A549 treated with ZK216348 at 1 μM for 4 hours (cell line): Measurements from ENCODE around the gene KISS1R. TPM values are rescaled to one million over a fixed set of nuclear protein-coding genes. Genes with fewer than 3 reads are reported as not detected.

Source experiments
- total RNA-seq: library from RNA; stranded (reverse); fragments of 200-300 nt; extraction: Qiagen RNA extraction; gene quantifications from 5 replicates; pipeline ENCODE4 v1.2.3, GENCODE V29; 2022; ENCODE audit warnings: low read depth

The KISS1R gene
- total RNA-seq: 0.21 to 0.62 TPM (median 0.42 TPM) in 4 of 5 replicates, not detected in the other

GRCh38 chr19:917323-918151, at the start of gene KISS1R:
KISS1R (plus strand) TSS chr19:917333; CDS start chr19:917503, 170 bp downstream.

GRCh38 chr19:892894-893689, 24.0 kb upstream of the KISS1R start, which contains the start of the genes MED16 and RNU6-9:
MED16 (minus strand) TSS chr19:893187; CDS start chr19:891131, 2,056 bp downstream.
RNU6-9 (plus strand) TSS chr19:893484.

GRCh38 chr19:913080-913748, 3.9 kb upstream of the KISS1R start, which contains the start of gene R3HDM4:
R3HDM4 (minus strand) TSS chr19:913219; CDS start chr19:913157, 62 bp downstream.

GRCh38 chr19:925526-926322, 8.6 kb downstream of the KISS1R start, which contains the start of gene ARID3A:
ARID3A (plus strand) TSS chr19:926035; CDS start chr19:929529, 3,494 bp downstream.

Other genes with a start within 250 kb of the KISS1R start
- gene FSTL3, start 240.9 kb upstream of the KISS1R start, total RNA-seq: 142 to 260 TPM (median 223 TPM) in 5 replicates
- not detected in 5 replicates for gene PRSS57, start 221.9 kb upstream of the KISS1R start, total RNA-seq
- gene PALM, start 208.4 kb upstream of the KISS1R start, total RNA-seq: 9.7 to 17.2 TPM (median 14.3 TPM) in 5 replicates
- 57.6 to 105 TPM (median 93.9 TPM) in 5 replicates for gene MISP, start 166.2 kb upstream of the KISS1R start, total RNA-seq
- 198 to 222 TPM (median 215 TPM) in 5 replicates for gene PTBP1, start 119.9 kb upstream of the KISS1R start, total RNA-seq
- gene PLPPR3, start 95.4 kb upstream of the KISS1R start, total RNA-seq: 1.2 to 7.0 TPM (median 5.6 TPM) in 5 replicates
- 0.26 to 0.27 TPM in 2 of 5 replicates, not detected in the others for gene AZU1, start 89.5 kb upstream of the KISS1R start, total RNA-seq
- 0.24 to 0.64 TPM (median 0.34 TPM) in 3 of 5 replicates, not detected in the others for gene PRTN3, start 76.3 kb upstream of the KISS1R start, total RNA-seq
- gene ELANE, start 65.0 kb upstream of the KISS1R start, total RNA-seq: 0.15 to 0.16 TPM in 2 of 5 replicates, not detected in the others
- gene CFD, start 57.7 kb upstream of the KISS1R start, total RNA-seq: 5.8 to 25.7 TPM (median 20.6 TPM) in 5 replicates
- 11.8 to 23.9 TPM (median 23.1 TPM) in 5 replicates for gene MED16, start 24.1 kb upstream of the KISS1R start, total RNA-seq
- not detected in 5 replicates for gene RNU6-9, start 23.8 kb upstream of the KISS1R start, total RNA-seq
- gene R3HDM4, start 4.1 kb upstream of the KISS1R start, total RNA-seq: 23.4 to 55.9 TPM (median 41.8 TPM) in 5 replicates
- 3.3 to 8.5 TPM (median 7.0 TPM) in 5 replicates for gene ARID3A, start 8.7 kb downstream of the KISS1R start, total RNA-seq
- gene WDR18, start 67.0 kb downstream of the KISS1R start, total RNA-seq: 37.9 to 71.8 TPM (median 69.0 TPM) in 5 replicates
- 0.88 to 4.3 TPM (median 3.3 TPM) in 5 replicates for gene GRIN3B, start 83.1 kb downstream of the KISS1R start, total RNA-seq
- 55.7 to 134 TPM (median 120 TPM) in 5 replicates for gene TMEM259, start 103.8 kb downstream of the KISS1R start, total RNA-seq
- not detected in 5 replicates for gene RNU6-2, start 104.2 kb downstream of the KISS1R start, total RNA-seq
- 58.7 to 77.1 TPM (median 66.0 TPM) in 5 replicates for gene CNN2, start 109.3 kb downstream of the KISS1R start, total RNA-seq
- gene ABCA7, start 122.8 kb downstream of the KISS1R start, total RNA-seq: 6.2 to 17.5 TPM (median 12.9 TPM) in 5 replicates
- gene ARHGAP45, start 149.8 kb downstream of the KISS1R start, total RNA-seq: 1.5 to 4.0 TPM (median 3.6 TPM) in 5 replicates
- 163 to 257 TPM (median 236 TPM) in 5 replicates for gene POLR2E, start 178.0 kb downstream of the KISS1R start, total RNA-seq
- gene GPX4, start 186.7 kb downstream of the KISS1R start, total RNA-seq: 367 to 510 TPM (median 493 TPM) in 5 replicates